DMS 273 (cell line): ENCODE data around the gene PPP1R10.

Source experiments
- DNase-seq: peaks from one replicate; lab custom pipeline; 2025; ENCODE audit not compliant: unreplicated experiment; lab: John Stamatoyannopoulos, UW

The PPP1R10 gene

GRCh38 chr6:30557683-30557981 is 59.4 kb downstream of the PPP1R10 start:
- no peak for DNase-seq

- peak; percentile 94 for DNase-seq
Measured at GRCh38 chr6:30556906-30557682, 59.9 kb downstream of the PPP1R10 start, which contains the start of gene PRR3. Gene PRR3, plus strand, starts transcription at chr6:30557295. Its CDS starts 50 bp downstream, at chr6:30557345.

- peak; percentile 92 for DNase-seq
Measured at GRCh38 chr6:30556066-30556905, 60.8 kb downstream of the PPP1R10 start, which contains the start of gene GNL1. Gene GNL1, minus strand, starts transcription at chr6:30556489. Its CDS starts 286 bp downstream, at chr6:30556203.

- DNase-seq, result no peak
Measured at GRCh38 chr6:30555816-30556065, 61.3 kb downstream of the PPP1R10 start.

- DNase-seq, result peak; percentile 67
Measured at GRCh38 chr6:30554962-30555815, 61.9 kb downstream of the PPP1R10 start.

GRCh38 chr6:30554404-30554803 is 62.6 kb downstream of the PPP1R10 start:
- no peak for DNase-seq
